Thoracic aorta (tissue), 2 donors: Measurements from ENCODE around the gene GPR137B. TPM values are rescaled to one million over a fixed set of nuclear protein-coding genes. Genes with fewer than 3 reads are reported as not detected.

ENCODE experiments used
- ATAC-seq: fragments of 150-250 bp; one replicate; pipeline ENCODE4 v1.8.0; 2017; ENCODE audit warnings: low read depth; ENCODE audit not compliant: insufficient number of reproducible peaks, low FRiP score
- DNase-seq: peaks from one replicate; pipeline ENCODE4 v3.0.0-alpha.2; 2020; ENCODE audit warnings: low spot score
- H3K27ac ChIP-seq, 2 donors: fragments of 200-600 bp; sonication (generic); 1 replicate in 1 of 2; 2 replicates in 1 of 2; pipeline ENCODE4 v1.5.1; 2016; ENCODE audit warnings: mild to moderate bottlenecking in 2 of 2, moderate library complexity in 2 of 2
- H3K27me3 ChIP-seq: fragments of 200-600 bp; sonication (generic); replicated peaks from 2 replicates; pipeline ENCODE4 v1.6.0; 2016; ENCODE audit warnings: mild to moderate bottlenecking; ENCODE audit not compliant: insufficient read depth
- H3K36me3 ChIP-seq: fragments of 200-600 bp; sonication (generic); one replicate; pipeline ENCODE4 v1.5.1; 2016
- H3K4me1 ChIP-seq, 2 donors: fragments of 200-600 bp; sonication (generic); 1 replicate in 1 of 2; 2 replicates in 1 of 2; pipeline versions ENCODE4 v1.5.1 to v1.6.0; 2016; ENCODE audit warnings: low read depth in 2 of 2, mild to moderate bottlenecking in 1 of 2; ENCODE audit not compliant: control insufficient read depth in 1 of 2
- H3K4me3 ChIP-seq: fragments of 200-600 bp; sonication (generic); 2 replicates; pipeline ENCODE4 v1.5.1; 2016; ENCODE audit warnings: mild to moderate bottlenecking
- H3K9me3 ChIP-seq: fragments of 200-600 bp; sonication (generic); 2 replicates; pipeline ENCODE4 v1.5.1; 2016
- total RNA-seq, 2 donors: library from RNA; depleted of rRNA; stranded (reverse); fragments of >200 nt; gene quantifications; one replicate each; pipeline versions ENCODE4 v1.1.0 to v1.2.3, GENCODE V29; 2016
- TF ChIP-seq, protein P1 (sequence below): fragments of 200-600 bp; sonication (generic); IDR thresholded peaks from one replicate; pipeline ENCODE4 v1.5.1; 2019; ENCODE audit warnings: antibody characterized with exemption

GPR137B gene
- total RNA-seq, 2 donors from 2014 or later = 17.2 to 39.0 TPM

DNA sequence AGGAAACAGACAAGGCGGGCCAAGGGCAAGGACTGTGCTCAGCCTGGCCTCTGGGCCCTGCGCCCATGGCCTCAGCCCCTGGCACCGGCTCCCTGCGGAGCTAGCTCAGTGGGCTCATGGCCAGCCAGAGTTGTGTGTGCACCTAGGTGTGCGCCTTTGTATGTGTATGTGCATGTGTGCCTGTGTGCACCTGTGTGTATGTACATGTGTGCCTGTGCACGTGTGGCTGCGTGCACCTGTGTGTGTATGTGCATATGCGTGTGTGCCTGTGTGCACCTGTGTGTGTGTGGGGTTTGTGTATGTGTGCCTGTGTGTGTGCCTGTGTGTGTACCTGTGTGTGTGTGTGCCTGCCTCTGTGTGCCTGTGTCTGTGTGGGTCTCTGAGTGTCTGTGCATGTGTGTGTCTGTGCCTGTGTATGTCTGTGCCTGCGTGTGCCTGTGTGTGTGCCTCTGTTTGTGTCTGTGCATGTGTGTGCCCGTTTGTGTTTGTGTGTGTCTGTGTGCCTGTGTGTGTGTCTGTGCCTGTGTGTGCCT is 7.4 kb downstream of the GPR137B start:
- DNase-seq (no peak), ATAC-seq (no peak)
- H3K36me3 ChIP-seq = no peaks in the 10 kb centered on the region
- TF ChIP-seq, protein P1, sequence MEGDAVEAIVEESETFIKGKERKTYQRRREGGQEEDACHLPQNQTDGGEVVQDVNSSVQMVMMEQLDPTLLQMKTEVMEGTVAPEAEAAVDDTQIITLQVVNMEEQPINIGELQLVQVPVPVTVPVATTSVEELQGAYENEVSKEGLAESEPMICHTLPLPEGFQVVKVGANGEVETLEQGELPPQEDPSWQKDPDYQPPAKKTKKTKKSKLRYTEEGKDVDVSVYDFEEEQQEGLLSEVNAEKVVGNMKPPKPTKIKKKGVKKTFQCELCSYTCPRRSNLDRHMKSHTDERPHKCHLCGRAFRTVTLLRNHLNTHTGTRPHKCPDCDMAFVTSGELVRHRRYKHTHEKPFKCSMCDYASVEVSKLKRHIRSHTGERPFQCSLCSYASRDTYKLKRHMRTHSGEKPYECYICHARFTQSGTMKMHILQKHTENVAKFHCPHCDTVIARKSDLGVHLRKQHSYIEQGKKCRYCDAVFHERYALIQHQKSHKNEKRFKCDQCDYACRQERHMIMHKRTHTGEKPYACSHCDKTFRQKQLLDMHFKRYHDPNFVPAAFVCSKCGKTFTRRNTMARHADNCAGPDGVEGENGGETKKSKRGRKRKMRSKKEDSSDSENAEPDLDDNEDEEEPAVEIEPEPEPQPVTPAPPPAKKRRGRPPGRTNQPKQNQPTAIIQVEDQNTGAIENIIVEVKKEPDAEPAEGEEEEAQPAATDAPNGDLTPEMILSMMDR = no peak
- H3K27me3 ChIP-seq = no peaks in the 10 kb centered on the region
- H3K27ac ChIP-seq = no peak overlapping the region
- no peaks in the 10 kb centered on the region for H3K9me3 ChIP-seq
- no peak overlapping the region for H3K4me3 ChIP-seq
- peaks cover 0 to 8% of the 10 kb centered on the region in 2 donors for H3K4me1 ChIP-seq

DNA sequence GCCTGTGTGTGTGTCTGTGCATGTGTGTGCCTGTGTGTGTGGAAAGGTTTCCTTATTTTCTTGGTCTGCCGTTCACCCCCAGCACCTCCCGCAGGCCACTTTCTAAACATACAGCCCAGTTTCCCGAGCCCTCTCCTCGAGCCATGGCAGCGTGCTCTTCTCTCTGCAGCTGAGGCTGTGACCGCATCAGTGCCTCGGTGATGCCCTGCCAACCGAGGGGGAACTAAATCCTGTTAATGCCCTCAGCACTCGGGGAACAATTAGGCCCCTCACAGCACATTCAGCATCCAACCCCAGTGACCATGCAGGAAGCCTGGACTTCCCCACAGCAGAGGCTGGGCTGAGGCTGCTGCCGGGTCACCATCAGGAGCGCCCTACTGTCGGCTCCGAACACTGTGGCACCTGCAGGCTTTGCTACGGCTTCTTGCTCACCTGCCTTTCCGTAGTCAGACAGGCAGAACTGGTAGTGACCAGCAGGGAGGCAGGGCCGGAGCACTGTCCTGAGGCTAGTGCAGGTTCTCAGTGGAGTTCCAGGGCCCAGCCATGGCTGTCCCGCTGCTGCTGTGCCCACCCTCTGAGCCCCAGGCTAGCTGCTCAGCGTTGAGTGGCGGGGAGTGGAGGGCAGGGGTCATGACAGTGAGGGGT is 8.1 kb downstream of the GPR137B start:
- TF ChIP-seq, protein P1 = no peak
- ATAC-seq (no peak), DNase-seq (no peak)
- H3K9me3 ChIP-seq = no peaks in the 10 kb centered on the region
- H3K4me3 ChIP-seq = no peak overlapping the region
- H3K27ac ChIP-seq = no peak overlapping the region
- no peaks in the 10 kb centered on the region for H3K36me3 ChIP-seq
- H3K4me1 ChIP-seq = peaks cover 0 to 8% of the 10 kb centered on the region in 2 donors
- no peaks in the 10 kb centered on the region for H3K27me3 ChIP-seq

DNA sequence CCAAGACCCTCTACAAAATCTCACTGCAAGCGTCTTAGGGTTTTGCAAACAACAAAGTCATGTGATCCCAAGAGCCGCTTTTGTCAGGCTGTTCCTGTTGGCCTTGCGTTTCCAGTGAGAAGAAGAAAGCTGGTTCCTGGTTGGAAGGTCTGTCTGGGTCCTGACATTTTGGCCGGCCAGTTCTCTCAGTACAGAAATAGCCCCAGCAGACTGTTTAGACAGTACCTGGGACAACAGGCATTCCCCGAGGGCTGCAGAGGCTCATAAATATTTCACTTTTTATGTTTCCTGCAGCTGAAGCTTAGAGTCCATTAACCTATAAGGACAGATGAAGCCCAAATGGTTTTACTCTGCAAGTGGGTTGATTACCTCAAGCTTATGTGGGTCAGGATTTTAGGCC is 8.6 kb downstream of the GPR137B start:
- no peak overlapping the region for H3K4me3 ChIP-seq
- TF ChIP-seq, protein P1 = no peak
- H3K36me3 ChIP-seq = no peaks in the 10 kb centered on the region
- no peaks in the 10 kb centered on the region for H3K9me3 ChIP-seq
- DNase-seq = no peak
- ATAC-seq = no peak
- peaks cover 0 to 8% of the 10 kb centered on the region in 2 donors for H3K4me1 ChIP-seq
- no peaks in the 10 kb centered on the region for H3K27me3 ChIP-seq
- no peak overlapping the region for H3K27ac ChIP-seq

DNA sequence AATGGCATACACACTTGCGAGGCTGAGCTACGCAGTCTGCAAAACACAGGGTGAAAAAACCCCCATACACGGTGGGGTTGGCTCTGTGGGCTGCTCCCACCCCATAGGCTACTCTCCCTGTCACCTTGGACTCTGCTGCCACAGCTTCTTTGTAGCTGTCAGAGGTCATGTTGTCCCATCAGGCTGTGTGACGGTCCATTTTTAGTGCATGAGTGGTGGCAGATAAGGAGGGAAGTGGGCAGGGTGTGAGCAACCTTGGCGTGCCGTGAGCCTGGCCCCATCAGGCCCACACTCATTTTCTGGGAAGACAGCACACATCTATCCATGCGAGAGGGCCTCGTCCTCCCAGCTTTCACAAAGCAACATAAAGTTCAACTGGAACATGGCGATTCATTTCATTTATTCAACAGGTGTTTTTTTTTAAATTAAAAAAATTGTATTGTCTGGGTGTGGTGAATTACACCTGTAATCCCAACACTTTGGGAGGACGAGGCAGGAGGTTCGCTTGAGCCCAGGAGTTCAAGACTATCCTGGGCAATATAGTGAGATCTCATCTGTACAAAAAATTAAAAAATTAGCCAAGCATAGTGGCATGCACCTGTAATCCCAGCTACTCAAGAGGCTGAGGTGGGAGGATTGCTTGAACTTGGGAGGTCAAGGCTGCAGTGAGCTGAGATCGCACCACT is 9.5 kb downstream of the GPR137B start:
- Histone ChIP-seq H3K27ac (no peak overlapping the region), H3K9me3 (no peaks in the 10 kb centered on the region), H3K27me3 (no peaks in the 10 kb centered on the region), H3K4me3 (no peak overlapping the region), H3K4me1 (peaks cover 0 to 8% of the 10 kb centered on the region in 2 donors), H3K36me3 (no peaks in the 10 kb centered on the region)
- no peak for DNase-seq
- ATAC-seq = no peak
- TF ChIP-seq, protein P1 = no peak

DNA sequence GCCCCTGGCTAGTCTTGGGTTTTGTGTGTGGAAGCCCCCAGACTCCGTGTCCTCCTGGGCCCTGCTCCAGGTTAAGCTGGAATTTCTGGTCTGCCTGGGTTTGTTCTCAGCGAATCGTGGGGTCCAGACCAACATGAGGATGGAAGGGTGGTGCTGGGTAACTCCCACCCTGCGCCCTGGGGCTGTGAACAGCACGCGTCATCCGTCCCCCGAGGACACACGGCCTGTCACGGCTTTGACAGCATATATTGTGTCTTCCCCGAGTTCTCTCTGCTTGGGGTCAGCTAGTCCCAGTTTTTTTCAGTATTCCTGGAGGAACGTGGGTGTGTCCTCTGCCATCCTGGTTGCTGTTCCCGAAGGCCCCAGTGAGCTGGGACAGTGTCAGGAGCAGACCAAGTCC is 11.8 kb downstream of the GPR137B start:
- H3K36me3 ChIP-seq = no peaks in the 10 kb centered on the region
- no peak overlapping the region for H3K27ac ChIP-seq
- TF ChIP-seq, protein P1 = no peak
- DNase-seq = no peak
- no peaks in the 10 kb centered on the region for H3K9me3 ChIP-seq
- H3K27me3 ChIP-seq = no peaks in the 10 kb centered on the region
- H3K4me3 ChIP-seq = no peak overlapping the region
- no peak for ATAC-seq
- H3K4me1 ChIP-seq = no peaks in the 10 kb centered on the region
